Heart left ventricle (tissue), 13 donors: ENCODE results near the gene LYSMD1.

Experiments
- POLR2A ChIP-seq, 2 donors: fragments of 450-650 bp; IDR thresholded peaks; one replicate each; pipeline ENCODE4 v1.6.1; 2017; ENCODE audit warnings: antibody characterized with exemption in 2 of 2, mild to moderate bottlenecking in 2 of 2, moderate library complexity in 2 of 2
- TF ChIP-seq, protein P1 (sequence below), 12 donors: fragments of 200-600 bp; sonication (generic) in 4 of 12; IDR thresholded peaks; one replicate each; pipeline versions ENCODE4 v1.5.0 to v1.8.0; 2018 to 2022; ENCODE audit warnings: antibody characterized with exemption in 12 of 12, mild to moderate bottlenecking in 5 of 12
- donor health status: ischemic (EF 13 %, LVEDD 7.1; RV severe dilation, severe dysfunction).
- donor health status: DM: no; HTN: yes; CAD: no.
- donor health status: DM: no; HTN: no; CAD: no.
- donor health status: ischemic (EF 25% LVEDD 6.9; RV normal size, moderate dysfunction).
- donor health status: ischemic (EF 25% LVEDD 5.7; RV mildly dilated, moderate dysfunction).
- donor health status: ischemic (EF 35%, LVEDD 5.7; RV mildly dilated, moderate dysfunction).
- donor health status: nonischemic (EF 11% LVEDD 7.7; RV severe dilation, severe dysfunction).
- donor health status: DM: yes; HTN: yes; CAD: no.
- donor health status: PGD.
- donor health status: ischemic (EF 29% LVEDD 5.4; RV normal size, mild dysfunction).
- donor health status: nonischemic (EF 23%, LVEDD 6.1; RV moderate dilation, normal function).

DNA sequence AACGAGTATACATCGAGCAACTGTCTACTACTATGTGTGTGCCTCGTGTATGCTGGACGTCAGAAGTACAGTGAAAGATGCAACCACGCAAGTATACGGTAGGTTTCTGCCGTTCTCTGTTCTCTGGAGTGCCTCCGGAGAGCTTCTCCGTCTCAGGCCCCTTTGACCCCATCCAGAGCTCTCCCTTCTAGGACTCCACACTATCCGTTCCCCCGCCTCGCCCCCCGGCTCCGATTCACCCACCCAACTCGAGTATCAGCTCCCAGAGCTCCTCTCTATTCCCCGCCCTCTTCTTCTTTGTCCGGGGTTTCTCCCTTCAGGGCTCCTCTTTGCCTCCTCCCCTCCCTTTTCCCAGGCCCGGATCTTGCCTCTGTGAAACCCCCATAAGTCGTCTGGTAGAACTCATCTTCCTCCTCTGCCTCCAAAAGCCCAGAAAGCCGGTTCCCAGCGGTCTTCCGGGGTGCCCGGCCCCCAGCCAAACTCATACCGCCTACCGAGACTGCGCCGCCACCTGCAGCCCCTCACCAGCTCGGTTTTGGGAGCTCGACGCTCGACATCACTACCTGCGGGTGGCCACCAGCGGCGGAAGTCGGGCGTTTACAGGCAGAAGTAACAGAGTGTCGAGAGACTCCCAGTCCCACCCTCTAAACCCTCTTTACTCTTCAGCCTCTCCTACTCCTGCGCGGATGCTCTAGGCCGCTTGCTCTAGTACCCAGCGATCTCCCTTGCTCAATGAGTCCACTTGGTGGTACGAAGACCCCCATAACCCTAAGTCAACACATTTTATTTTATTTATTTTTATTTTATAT, 24.1 kb upstream of the LYSMD1 start, which contains the start of gene VPS72:
- TF ChIP-seq, protein P1, sequence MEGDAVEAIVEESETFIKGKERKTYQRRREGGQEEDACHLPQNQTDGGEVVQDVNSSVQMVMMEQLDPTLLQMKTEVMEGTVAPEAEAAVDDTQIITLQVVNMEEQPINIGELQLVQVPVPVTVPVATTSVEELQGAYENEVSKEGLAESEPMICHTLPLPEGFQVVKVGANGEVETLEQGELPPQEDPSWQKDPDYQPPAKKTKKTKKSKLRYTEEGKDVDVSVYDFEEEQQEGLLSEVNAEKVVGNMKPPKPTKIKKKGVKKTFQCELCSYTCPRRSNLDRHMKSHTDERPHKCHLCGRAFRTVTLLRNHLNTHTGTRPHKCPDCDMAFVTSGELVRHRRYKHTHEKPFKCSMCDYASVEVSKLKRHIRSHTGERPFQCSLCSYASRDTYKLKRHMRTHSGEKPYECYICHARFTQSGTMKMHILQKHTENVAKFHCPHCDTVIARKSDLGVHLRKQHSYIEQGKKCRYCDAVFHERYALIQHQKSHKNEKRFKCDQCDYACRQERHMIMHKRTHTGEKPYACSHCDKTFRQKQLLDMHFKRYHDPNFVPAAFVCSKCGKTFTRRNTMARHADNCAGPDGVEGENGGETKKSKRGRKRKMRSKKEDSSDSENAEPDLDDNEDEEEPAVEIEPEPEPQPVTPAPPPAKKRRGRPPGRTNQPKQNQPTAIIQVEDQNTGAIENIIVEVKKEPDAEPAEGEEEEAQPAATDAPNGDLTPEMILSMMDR (IDR thresholded peaks at IDR 0.05): peak in 3 of 12 donors; percentile 2 to 24 (median 7)
- TF ChIP-seq POLR2A (IDR thresholded peaks at IDR 0.05): peak in 1 of 2 donors; percentile 57
